Activated naive CD8-positive, alpha-beta T cell treated with anti-CD3 and anti-CD28 coated beads, Interleukin-2, amount 10 ng/mL, durations not matched to agents 7 days and 5 days (primary cell): ENCODE measurements around the gene APBB2. TPM values are rescaled to one million over a fixed set of nuclear protein-coding genes. Genes with fewer than 3 reads are reported as not detected.

Source experiments
- ATAC-seq: fragments of 150-1000 bp; cut with Tn5 transposase; one replicate; pipeline ENCODE4 v1.10.0; 2021; ENCODE audit warnings: low read depth, moderate library complexity
- POLR2A ChIA-PET: fragments of 350-600 bp; sonication (Branson Sonifier 250); formaldehyde crosslinking; loops from one replicate; lab custom pipeline; 2021; ENCODE audit warnings: antibody characterized with exemption; lab: Charles Lee
- DNase-seq: peaks from one replicate; pipeline ENCODE4 v3.0.0; 2021
- H3K27ac Mint-ChIP-seq: one replicate; pipeline ENCODE4 v1.8.0; 2022; ENCODE audit warnings: mild to moderate bottlenecking, mixed read lengths
- H3K27me3 Mint-ChIP-seq: one replicate; pipeline ENCODE4 v1.8.0; 2022; ENCODE audit warnings: mild to moderate bottlenecking, moderate library complexity, mixed read lengths
- H3K36me3 Mint-ChIP-seq: one replicate; pipeline ENCODE4 v1.8.0; 2021; ENCODE audit warnings: mild to moderate bottlenecking, mixed read lengths
- H3K4me1 Mint-ChIP-seq: one replicate; pipeline ENCODE4 v1.8.0; 2021; ENCODE audit warnings: mixed read lengths
- H3K4me3 Mint-ChIP-seq: one replicate; pipeline ENCODE4 v1.8.0; 2022; ENCODE audit warnings: mild to moderate bottlenecking, moderate library complexity, mixed read lengths
- H3K9me3 Mint-ChIP-seq: one replicate; pipeline ENCODE4 v1.8.0; 2021; ENCODE audit warnings: mixed read lengths
- total RNA-seq, 2 experiments: library from RNA; stranded (reverse); gene quantifications; one replicate each; pipeline ENCODE4 v1.2.3, GENCODE V29; 2021

APBB2 gene
- total RNA-seq, 2 experiments from 2014 or later, result 0.96 to 2.0 TPM

- Mint-ChIP-seq H3K4me1 (no peaks in the 10 kb centered on the region), H3K36me3 (no peaks in the 10 kb centered on the region), H3K4me3 (no peak overlapping the region), H3K27me3 (no peaks in the 10 kb centered on the region), H3K27ac (no peak overlapping the region), H3K9me3 (no peaks in the 10 kb centered on the region)
- POLR2A ChIA-PET, result no interaction called here
- ATAC-seq (no peak), DNase-seq (no peak)
Observed at GRCh38 chr4:41125558-41126311, 88.6 kb downstream of the APBB2 start.

GRCh38 chr4:41124916-41125548 is 89.3 kb downstream of the APBB2 start:
- ATAC-seq (no peak), DNase-seq (no peak)
- no peaks in the 10 kb centered on the region for H3K4me1 Mint-ChIP-seq
- no peaks in the 10 kb centered on the region for H3K36me3 Mint-ChIP-seq
- POLR2A ChIA-PET, result no interaction called here
- no peak overlapping the region for H3K27ac Mint-ChIP-seq
- H3K27me3 Mint-ChIP-seq, result no peaks in the 10 kb centered on the region
- no peaks in the 10 kb centered on the region for H3K9me3 Mint-ChIP-seq
- H3K4me3 Mint-ChIP-seq, result no peak overlapping the region

- no peak for ATAC-seq
Observed at GRCh38 chr4:41122775-41123174, 91.6 kb downstream of the APBB2 start.

GRCh38 chr4:41122309-41122708 is 92.0 kb downstream of the APBB2 start:
- Mint-ChIP-seq H3K27me3 (no peaks in the 10 kb centered on the region), H3K9me3 (no peaks in the 10 kb centered on the region), H3K27ac (no peak overlapping the region), H3K4me1 (no peaks in the 10 kb centered on the region), H3K4me3 (no peak overlapping the region), H3K36me3 (no peaks in the 10 kb centered on the region)
- POLR2A ChIA-PET, result no interaction called here
- no peak for DNase-seq
- ATAC-seq, result no peak

More at GRCh38 chr4:41122775-41123174, 91.6 kb downstream of the APBB2 start:
- Mint-ChIP-seq H3K4me1 (no peaks in the 10 kb centered on the region), H3K27me3 (no peaks in the 10 kb centered on the region), H3K36me3 (no peaks in the 10 kb centered on the region), H3K27ac (no peak overlapping the region), H3K4me3 (no peak overlapping the region), H3K9me3 (no peaks in the 10 kb centered on the region)
- no peak for DNase-seq
- POLR2A ChIA-PET, result no interaction called here

DNA sequence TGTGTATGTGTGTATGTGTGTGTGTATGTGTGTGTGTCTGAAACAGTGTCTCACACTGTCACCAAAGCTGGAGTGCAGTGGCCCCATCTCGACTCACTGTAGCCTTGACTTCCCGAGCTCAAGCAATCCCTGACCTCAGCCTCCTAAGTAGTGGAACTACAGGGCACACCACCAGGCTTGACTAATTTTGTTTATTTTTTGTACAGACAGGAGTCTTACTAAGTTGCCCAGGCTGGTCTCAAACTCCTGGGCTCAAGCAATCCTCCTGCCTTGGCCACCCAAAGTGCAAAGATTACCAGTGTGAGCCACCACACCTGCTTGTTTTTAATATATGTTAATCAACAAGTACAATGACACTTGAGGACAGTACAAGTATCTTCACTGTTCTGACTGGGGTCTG is 92.4 kb downstream of the APBB2 start:
- no peak overlapping the region for H3K4me3 Mint-ChIP-seq
- no peaks in the 10 kb centered on the region for H3K27me3 Mint-ChIP-seq
- ATAC-seq (no peak), DNase-seq (no peak)
- no peaks in the 10 kb centered on the region for H3K36me3 Mint-ChIP-seq
- POLR2A ChIA-PET, result no interaction called here
- no peak overlapping the region for H3K27ac Mint-ChIP-seq
- no peaks in the 10 kb centered on the region for H3K4me1 Mint-ChIP-seq
- H3K9me3 Mint-ChIP-seq, result no peaks in the 10 kb centered on the region

- POLR2A ChIA-PET, result no interaction called here
Observed at GRCh38 chr4:41120297-41121217, 93.8 kb downstream of the APBB2 start.

GRCh38 chr4:41119867-41120295 is 94.5 kb downstream of the APBB2 start:
- DNase-seq (no peak), ATAC-seq (no peak)
- Mint-ChIP-seq H3K4me3 (no peak overlapping the region), H3K9me3 (peaks cover 8% of the 10 kb centered on the region), H3K4me1 (no peaks in the 10 kb centered on the region), H3K27ac (no peak overlapping the region), H3K36me3 (no peaks in the 10 kb centered on the region), H3K27me3 (peaks cover under 1% of the 10 kb centered on the region)
- POLR2A ChIA-PET, result no interaction called here

More at GRCh38 chr4:41120297-41121217, 93.8 kb downstream of the APBB2 start:
- Mint-ChIP-seq H3K36me3 (no peaks in the 10 kb centered on the region), H3K27ac (no peak overlapping the region), H3K4me3 (no peak overlapping the region), H3K9me3 (peaks cover 5% of the 10 kb centered on the region), H3K4me1 (no peaks in the 10 kb centered on the region), H3K27me3 (no peaks in the 10 kb centered on the region)
- DNase-seq (no peak), ATAC-seq (no peak)

GRCh38 chr4:41111791-41112190 is 102.6 kb downstream of the APBB2 start:
- Mint-ChIP-seq H3K27ac (no peak overlapping the region), H3K27me3 (peaks cover 2% of the 10 kb centered on the region), H3K4me3 (no peak overlapping the region), H3K4me1 (no peaks in the 10 kb centered on the region), H3K9me3 (peaks cover 12% of the 10 kb centered on the region), H3K36me3 (no peaks in the 10 kb centered on the region)
- no peak for ATAC-seq
- no peak for DNase-seq
- POLR2A ChIA-PET, result no interaction called here

- no peak for ATAC-seq
- POLR2A ChIA-PET, result no interaction called here
- Mint-ChIP-seq H3K27ac (no peak overlapping the region), H3K27me3 (peaks cover 2% of the 10 kb centered on the region), H3K9me3 (peaks cover 4% of the 10 kb centered on the region), H3K36me3 (no peaks in the 10 kb centered on the region), H3K4me1 (no peaks in the 10 kb centered on the region), H3K4me3 (no peak overlapping the region)
- no peak for DNase-seq
Observed at GRCh38 chr4:41110050-41110449, 104.3 kb downstream of the APBB2 start.

DNA sequence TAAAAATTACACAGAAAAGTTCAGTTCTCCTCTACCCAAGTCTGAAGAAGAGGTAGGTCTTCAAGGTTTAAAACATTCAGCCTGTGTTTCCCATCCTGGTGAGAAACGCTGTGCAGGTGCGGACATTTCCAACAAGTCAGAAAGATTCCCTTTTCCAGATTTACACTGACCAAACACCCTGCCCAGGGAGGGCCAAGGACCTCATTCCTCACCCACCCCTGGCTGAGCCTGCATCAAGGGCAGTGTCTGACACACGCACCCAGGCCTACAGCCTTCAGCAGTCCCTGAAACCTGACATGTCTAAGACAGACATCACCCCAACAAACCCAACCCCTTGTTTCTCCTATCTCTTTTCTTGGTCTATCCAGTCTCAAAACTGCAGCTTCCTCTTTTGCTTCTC is 105.9 kb downstream of the APBB2 start:
- Mint-ChIP-seq H3K27ac (no peak overlapping the region), H3K36me3 (no peaks in the 10 kb centered on the region), H3K4me3 (no peak overlapping the region), H3K27me3 (no peaks in the 10 kb centered on the region), H3K4me1 (no peaks in the 10 kb centered on the region), H3K9me3 (no peaks in the 10 kb centered on the region)
- ATAC-seq (no peak), DNase-seq (no peak)
- POLR2A ChIA-PET, result no interaction called here

GRCh38 chr4:41106694-41107419 is 107.5 kb downstream of the APBB2 start:
- Mint-ChIP-seq H3K27me3 (no peaks in the 10 kb centered on the region), H3K27ac (no peak overlapping the region), H3K9me3 (no peaks in the 10 kb centered on the region), H3K4me1 (no peaks in the 10 kb centered on the region), H3K36me3 (no peaks in the 10 kb centered on the region), H3K4me3 (no peak overlapping the region)
- ATAC-seq (no peak), DNase-seq (no peak)
- POLR2A ChIA-PET, result no interaction called here

GRCh38 chr4:41106081-41106480 is 108.3 kb downstream of the APBB2 start:
- Mint-ChIP-seq H3K27ac (no peak overlapping the region), H3K4me3 (no peak overlapping the region), H3K4me1 (no peaks in the 10 kb centered on the region), H3K9me3 (no peaks in the 10 kb centered on the region), H3K27me3 (no peaks in the 10 kb centered on the region), H3K36me3 (no peaks in the 10 kb centered on the region)
- no peak for DNase-seq
- ATAC-seq, result no peak
- POLR2A ChIA-PET, result no interaction called here

DNA sequence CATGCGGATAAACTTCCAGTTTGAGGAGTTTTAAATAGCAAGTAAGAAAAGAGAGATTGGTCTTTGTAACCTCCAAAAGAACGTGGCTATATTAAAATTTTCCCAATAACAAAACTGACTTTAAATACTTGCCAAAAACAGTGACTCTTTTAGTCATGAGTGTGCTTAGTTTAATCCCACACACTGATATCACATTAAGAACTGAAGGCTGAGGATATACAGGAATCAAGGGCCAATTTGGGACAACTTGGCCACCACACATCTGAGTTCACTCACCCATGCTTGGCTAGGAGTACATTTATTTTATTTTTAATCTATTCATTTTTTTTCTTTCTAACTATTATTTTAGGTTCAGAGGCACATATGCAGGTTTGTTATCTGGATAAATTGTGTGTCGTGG is 110.2 kb downstream of the APBB2 start:
- Mint-ChIP-seq H3K27me3 (no peaks in the 10 kb centered on the region), H3K27ac (no peak overlapping the region)

More for the DNA sequence above, 110.2 kb downstream of the APBB2 start:
- H3K4me3 Mint-ChIP-seq, result no peak overlapping the region
- H3K36me3 Mint-ChIP-seq, result no peaks in the 10 kb centered on the region
- ATAC-seq (no peak), DNase-seq (no peak)
- no peaks in the 10 kb centered on the region for H3K4me1 Mint-ChIP-seq
- H3K9me3 Mint-ChIP-seq, result no peaks in the 10 kb centered on the region
- POLR2A ChIA-PET, result no interaction called here
